GM03348 (cell line): ENCODE measurements around the gene BMPR1A.
"Not testable (repeated sequence)": the region's sequence is repeated elsewhere in the genome, so short reads cannot be mapped to it uniquely, and the experiment has no call there.

Experiments used
- DNase-seq: peaks from one replicate; pipeline ENCODE4 v3.0.0; 2012; ENCODE audit warnings: low spot score

The BMPR1A gene

GRCh38 chr10:86730227-86730626 lies 26.2 kb upstream of the BMPR1A start:
- no peak for DNase-seq

- no peak for DNase-seq
These were observed 23.6 kb upstream of the BMPR1A start for GRCh38 chr10:86732771-86733170.

- peak; percentile 27 for DNase-seq
These were observed 23.2 kb upstream of the BMPR1A start for GRCh38 chr10:86733260-86733671.

DNA sequence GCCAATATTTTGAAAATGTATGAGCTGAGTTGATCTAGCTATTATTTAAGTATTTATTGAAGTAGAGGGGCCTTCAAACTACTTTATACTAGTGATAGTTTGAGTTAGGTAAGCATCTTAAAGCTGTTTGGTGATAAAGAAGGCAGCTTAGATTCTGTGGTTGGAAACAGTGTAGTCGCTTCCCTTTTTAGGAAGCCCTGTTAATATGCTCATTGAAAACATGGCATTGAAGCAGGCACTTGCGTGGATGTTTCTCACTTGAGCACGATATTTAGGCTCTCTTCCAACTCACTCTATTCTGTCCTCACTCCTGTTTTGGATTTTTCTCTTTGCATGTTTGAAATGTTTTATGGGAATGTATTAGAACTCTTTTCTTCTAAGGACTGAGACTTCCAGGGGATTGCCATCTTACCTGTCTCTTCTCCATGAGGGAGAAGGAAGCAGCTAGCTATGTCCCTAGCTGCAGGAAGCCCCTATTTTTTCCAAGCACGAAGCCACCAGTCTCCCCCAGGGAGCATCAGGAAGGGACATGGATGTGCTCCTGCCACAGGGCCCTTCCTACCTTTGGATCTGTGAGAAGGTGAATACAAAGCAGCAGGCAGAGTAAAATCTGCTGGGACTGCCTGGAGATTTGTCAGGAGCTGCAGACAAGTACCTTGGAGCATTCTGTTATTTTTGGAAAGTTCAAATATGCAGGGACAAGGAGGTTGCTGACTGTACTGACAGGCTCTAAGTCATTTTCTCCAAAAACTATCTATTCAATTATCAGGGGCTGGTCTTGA lies 22.0 kb upstream of the BMPR1A start:
- no peak for DNase-seq

DNA sequence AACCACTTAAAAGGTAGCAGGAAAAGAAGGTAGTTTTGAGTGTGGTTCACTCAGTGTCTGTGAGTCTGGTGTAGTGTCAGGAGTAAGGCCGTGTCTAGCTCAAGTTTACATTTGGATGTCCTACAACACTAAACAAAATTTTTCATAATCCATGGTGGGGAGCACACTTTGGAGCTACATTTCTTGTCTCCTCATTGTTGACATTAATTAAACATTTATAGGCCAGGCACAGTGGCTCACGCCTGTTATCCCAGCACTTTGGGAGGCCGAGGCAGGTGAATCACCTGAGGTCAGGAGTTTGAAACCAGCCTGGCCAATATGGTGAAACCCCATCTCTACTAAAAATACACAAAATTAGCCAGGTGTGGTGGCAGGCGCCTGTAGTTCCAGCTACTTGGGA lies 21.1 kb upstream of the BMPR1A start:
- DNase-seq = not testable (repeated sequence)

DNA sequence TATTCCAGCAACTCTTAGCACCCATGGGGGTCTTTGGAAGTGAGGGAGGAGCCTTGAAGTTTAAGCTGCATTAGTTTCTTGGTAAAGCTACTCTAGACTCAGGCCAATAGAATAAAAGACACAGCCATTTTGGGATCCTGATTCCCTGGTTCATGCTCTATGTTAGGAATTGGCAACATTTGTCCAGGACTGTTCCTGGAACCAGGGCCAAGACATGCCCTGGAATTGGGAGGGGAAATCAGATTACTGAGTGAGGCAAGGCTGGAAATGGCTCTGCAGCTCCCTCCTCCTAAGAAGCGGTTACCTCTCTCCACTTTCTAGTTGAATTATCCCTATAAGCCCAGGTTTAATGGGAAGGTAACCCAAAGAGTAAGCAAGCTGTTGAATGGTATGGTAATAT lies 14.2 kb upstream of the BMPR1A start:
- no peak for DNase-seq

DNA sequence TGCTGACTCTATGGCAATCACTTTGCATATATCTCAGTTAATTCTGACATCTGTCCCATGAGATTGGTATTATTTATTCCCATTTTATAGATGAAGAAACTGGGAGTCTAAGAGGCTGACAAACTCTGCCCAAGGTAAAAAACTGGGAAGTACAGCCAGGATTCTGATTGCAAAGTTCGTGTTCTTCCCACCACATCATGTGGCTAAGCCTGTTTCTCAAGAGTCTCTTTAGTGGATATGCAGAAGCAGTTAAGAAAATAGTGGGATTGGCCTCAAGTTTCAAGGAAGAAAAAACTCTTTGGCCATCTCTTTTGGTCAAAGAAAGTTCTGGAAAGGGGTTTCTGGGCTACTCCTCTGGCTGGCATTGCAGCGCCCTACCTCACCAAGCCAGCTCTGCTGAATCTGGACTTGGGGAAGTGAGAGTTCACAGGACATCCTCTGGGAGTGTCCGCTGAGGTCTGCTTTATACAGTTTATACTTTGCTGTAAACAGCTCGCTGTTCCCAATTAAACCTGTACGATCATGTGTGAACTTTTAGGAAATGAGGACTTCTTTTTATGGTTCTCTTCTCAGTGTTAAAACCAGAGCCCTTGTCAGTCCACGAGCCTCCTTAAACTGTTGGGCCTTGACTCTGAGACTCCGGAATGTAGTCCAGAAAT lies 12.2 kb upstream of the BMPR1A start:
- no peak for DNase-seq

GRCh38 chr10:86747796-86748581 lies 8.4 kb upstream of the BMPR1A start:
- DNase-seq = no peak

DNA sequence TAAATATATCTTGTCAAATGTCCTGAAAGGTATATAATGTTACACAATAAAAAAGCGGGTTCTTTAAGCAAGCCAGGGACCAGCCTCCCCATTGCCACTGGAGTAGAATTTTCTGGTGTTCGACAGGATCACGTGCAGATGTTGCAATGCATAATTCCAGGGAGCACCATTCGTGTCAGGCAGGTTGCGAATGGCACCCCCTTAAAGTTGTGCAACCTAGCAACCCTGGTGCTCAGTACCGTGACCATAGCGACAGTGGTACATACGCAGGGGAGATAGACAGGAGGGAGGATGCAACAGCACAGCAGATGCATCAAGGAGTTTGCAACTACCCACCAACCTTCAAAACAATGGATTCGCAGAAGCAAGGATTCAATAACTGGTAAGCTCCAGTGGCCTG lies 6.6 kb upstream of the BMPR1A start:
- no peak for DNase-seq

DNA sequence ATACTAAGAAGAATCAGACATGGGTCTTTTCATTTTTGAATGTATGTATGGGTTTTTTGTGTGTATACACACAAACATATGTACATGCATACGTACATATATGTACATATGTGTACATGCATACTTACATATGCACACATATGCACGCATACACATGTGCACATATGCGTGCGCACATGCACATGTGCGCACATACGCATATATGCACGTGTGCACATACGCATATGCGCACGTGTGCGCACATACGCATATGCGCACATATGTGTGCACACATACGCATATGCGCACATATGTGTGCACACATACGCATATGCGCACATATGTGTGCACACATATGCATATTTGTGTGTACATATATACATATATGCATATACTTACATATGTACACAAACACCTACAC lies 4.9 kb upstream of the BMPR1A start:
- no peak for DNase-seq

GRCh38 chr10:86752311-86752710 lies 4.1 kb upstream of the BMPR1A start:
- no peak for DNase-seq

DNA sequence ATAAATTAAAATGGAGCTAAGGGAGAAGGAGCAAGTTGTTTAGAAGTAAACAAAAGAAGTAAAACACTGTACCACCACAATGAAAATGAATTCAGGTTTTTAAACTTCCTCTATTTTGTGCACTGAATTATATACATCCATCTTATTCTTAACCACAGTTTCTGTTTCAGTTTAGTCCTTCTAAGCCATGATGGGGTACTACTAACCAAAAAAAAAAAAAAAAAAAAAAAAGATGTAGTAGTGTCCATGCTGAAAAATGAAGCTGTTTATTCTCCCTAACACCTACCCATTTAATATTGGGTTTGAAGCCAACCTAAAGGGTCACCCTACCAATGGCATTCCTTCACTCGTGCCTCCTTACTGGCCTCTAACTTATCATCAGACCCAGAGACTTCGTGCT lies 3.4 kb upstream of the BMPR1A start:
- DNase-seq = no peak

GRCh38 chr10:86753638-86754434 lies 2.6 kb upstream of the BMPR1A start:
- no peak for DNase-seq

GRCh38 chr10:86755454-86755739 lies 1.0 kb upstream of the BMPR1A start:
- DNase-seq = no peak

DNA sequence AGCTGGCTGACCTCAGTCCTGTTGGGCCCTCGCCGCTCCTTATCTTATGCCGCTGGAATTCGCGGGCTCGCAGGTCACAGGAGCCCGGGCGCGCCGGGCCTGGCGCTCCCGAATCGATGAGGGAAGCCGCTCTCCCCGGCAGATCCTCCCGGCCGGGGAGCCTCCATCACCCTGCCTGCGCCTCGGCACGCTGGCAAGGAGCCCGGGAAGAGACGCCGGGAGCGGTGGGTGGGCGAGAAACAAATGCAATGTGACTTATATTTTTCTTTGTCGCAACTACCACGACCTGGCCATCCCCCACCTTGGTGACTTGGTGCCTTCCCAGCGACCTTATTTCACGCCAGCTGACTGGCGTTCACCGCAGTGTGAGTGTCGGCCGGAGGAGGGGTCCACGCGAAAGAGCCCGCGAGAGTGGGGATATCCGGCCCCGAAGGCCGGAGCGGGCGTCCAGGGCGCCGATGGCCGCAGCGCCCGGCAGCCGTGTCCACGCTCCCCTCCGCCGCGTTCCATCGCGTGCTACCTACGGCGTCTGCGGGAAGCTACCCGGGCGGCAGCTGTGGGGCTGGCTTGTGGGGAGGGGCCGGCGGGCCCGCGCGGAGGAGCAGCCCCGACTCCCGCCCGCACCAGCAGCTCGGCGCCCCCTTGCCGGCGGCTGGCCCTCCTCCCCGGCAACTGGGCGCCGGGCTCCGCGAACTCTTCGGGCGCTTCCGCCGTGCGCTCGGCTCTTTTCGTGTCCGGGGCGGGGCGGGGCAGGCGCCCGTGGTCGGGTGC lies 494 bp upstream of the BMPR1A start:
- DNase-seq = peak; percentile 83

- DNase-seq = peak; percentile 36
These were observed 924 bp downstream of the BMPR1A start for GRCh38 chr10:86757113-86757972.

DNA sequence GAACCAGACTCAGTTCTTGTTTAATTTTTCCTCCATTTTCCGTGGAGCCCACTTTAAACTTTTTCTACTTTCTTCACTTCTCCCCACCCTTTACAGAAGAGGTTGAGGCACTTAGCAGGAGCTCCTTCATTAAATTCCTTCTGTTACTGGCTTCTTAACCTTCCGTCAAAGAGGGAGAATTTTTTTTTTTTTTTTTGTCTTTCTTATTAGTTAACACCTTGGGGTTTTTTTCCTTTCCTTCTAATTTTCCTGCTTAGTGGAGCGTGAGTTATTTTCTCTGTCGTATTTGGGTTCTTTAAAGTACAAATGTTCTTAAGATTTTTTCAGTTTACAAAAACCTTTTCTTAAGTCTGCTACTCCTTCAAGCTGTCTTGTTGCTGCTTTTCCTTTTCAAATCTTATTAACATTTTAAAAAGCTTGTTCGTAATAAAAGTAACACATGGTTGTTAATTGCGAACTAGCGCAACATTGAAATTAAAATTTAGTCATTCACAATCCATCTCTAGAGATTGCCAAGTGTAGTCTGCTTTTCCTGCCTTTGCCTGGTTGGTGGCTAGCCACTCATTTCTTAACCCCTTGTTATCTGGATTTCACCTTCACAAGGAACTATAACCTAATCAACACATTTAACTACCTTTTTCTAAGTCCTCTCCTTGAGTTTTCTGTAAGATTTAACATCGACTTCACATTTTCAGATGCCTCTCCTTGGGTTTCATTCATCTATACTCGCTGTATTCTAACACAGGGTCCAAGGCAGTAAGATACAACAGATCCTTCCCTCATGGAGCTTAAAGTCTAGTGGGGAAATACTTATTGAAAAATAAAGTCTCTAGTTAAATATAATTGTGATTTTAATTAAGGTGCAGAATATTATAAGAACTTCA lies 2.0 kb downstream of the BMPR1A start:
- no peak for DNase-seq

DNA sequence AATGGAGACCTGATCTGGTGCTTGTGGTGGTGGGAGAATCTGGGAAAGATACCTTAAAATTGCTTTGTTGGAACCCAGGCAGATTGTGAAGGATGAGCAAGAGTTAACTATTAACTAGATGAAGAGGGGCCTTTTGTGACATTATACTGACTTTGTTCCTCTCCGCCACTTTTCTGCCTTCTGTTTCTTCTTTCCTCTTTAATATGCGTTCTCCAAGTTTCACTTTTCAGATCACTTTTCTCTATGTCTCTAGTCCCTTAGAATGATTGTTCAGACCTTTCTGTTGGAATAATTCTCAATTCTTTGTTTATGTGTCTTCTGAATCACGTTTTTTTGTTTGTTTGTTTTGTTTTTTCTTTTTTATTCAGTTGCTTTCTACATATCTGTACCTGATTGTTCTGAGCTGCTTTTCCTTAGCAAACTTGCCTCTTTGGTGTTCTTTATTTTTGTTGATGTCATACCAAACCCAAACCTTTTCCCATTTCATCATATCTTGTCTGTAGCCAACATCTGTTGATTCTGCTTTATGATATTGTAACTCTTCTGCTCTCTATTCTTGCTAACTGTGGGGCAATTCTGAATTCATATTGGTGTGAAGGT lies 2.8 kb downstream of the BMPR1A start:
- no peak for DNase-seq

- no peak for DNase-seq
These were observed 7.0 kb downstream of the BMPR1A start for GRCh38 chr10:86763404-86763803.
